Thyroid gland (tissue), 4 donors: ENCODE data around the gene SEC22A. TPM values are rescaled to one million over a fixed set of nuclear protein-coding genes. Genes with fewer than 3 reads are reported as not detected.

ENCODE experiments used
- DNase-seq, 2 donors: peaks; one replicate each; pipeline ENCODE4 v3.0.0-alpha.2; 2019
- H3K27ac ChIP-seq, 3 donors: fragments of 200-600 bp; sonication (generic); 1 replicate in 2 of 3; 2 replicates in 1 of 3; pipeline ENCODE4 v1.5.1; 2016 to 2019; ENCODE audit warnings: mild to moderate bottlenecking in 1 of 3, moderate library complexity in 1 of 3
- H3K27me3 ChIP-seq: fragments of 200-600 bp; sonication (generic); one replicate; pipeline ENCODE4 v1.5.1; 2019
- H3K36me3 ChIP-seq, 2 donors: fragments of 200-600 bp; sonication (generic); one replicate each; pipeline ENCODE4 v1.5.1; 2016 to 2019
- H3K4me1 ChIP-seq, 2 donors: fragments of 200-600 bp; sonication (generic); one replicate each; pipeline ENCODE4 v1.5.1; 2017 to 2019
- H3K4me3 ChIP-seq, 3 donors: fragments of 200-600 bp; sonication (generic); replicated peaks in 1 of 3; 1 replicate in 2 of 3; 2 replicates in 1 of 3; pipeline ENCODE4 v1.5.1; 2016; ENCODE audit warnings: mild to moderate bottlenecking in 1 of 3
- H3K9me3 ChIP-seq: fragments of 200-600 bp; sonication (generic); one replicate; pipeline ENCODE4 v1.5.1; 2017
- CTCF ChIP-seq, 6 experiments: fragments of 200-600 bp in 3 of 6; fragments of 450-650 bp in 3 of 6; sonication (generic) in 3 of 6; IDR thresholded peaks; one replicate each; pipeline ENCODE4 v1.5.1; 2016 to 2019; ENCODE audit warnings: antibody characterized with exemption in 6 of 6, mild to moderate bottlenecking in 2 of 6, inconsistent platforms in 1 of 6, moderate library complexity in 1 of 6
- POLR2A ChIP-seq, 2 donors: fragments of 450-650 bp; IDR thresholded peaks; one replicate each; pipeline ENCODE4 v1.6.1; 2017; ENCODE audit warnings: antibody characterized with exemption in 2 of 2, mild to moderate bottlenecking in 2 of 2, moderate library complexity in 1 of 2
- WGBS, 2 donors: methylation state at CpG; one replicate each; pipeline ENCODE4 v1.1.5; 2017; 5-methylcytosine and 5-hydroxymethylcytosine counted together
- intact Hi-C: fragments of 100-400 bp; cut with DNase I; formaldehyde crosslinking; loops from one replicate; pipeline ENCODE4 v1.15.1; 2023
- total RNA-seq, 4 donors: library from RNA; depleted of rRNA; stranded (reverse); fragments of >200 nt; gene quantifications; one replicate each; pipeline ENCODE4 v1.2.3, GENCODE V29; 2016

The SEC22A gene
- total RNA-seq, 4 donors from 2014 or later: 22.4 to 45.2 (median 33.6) TPM

- TF ChIP-seq POLR2A (IDR thresholded peaks at IDR 0.05) (no peak), CTCF (IDR thresholded peaks at IDR 0.05) (no peak)
- H3K4me1 ChIP-seq: peaks cover 9 to 14% of the 10 kb centered on the region in 2 donors
- H3K9me3 ChIP-seq: no peaks in the 10 kb centered on the region
- WGBS, 2 donors: 93 to 95% methylated on average over 10 of the region's 10 CpGs
- no peak overlapping the region for H3K4me3 ChIP-seq
- no peaks in the 10 kb centered on the region for H3K27me3 ChIP-seq
- intact Hi-C loops: no loop called here
- no peak overlapping the region for H3K27ac ChIP-seq
- no peak for DNase-seq
- peaks cover 13 to 23% of the 10 kb centered on the region in 2 donors for H3K36me3 ChIP-seq
Observed at GRCh38 chr3:123158899-123159390, 42.8 kb upstream of the SEC22A start.

- no peaks in the 10 kb centered on the region for H3K27me3 ChIP-seq
- H3K27ac ChIP-seq: no peak overlapping the region
- 79 to 85% methylated on average over 9 of the region's 9 CpGs for WGBS, 2 donors
- DNase-seq: no peak
- TF ChIP-seq POLR2A (IDR thresholded peaks at IDR 0.05) (no peak), CTCF (IDR thresholded peaks at IDR 0.05) (no peak)
- H3K4me3 ChIP-seq: no peak overlapping the region
- H3K4me1 ChIP-seq: peaks cover 9 to 14% of the 10 kb centered on the region in 2 donors
- intact Hi-C loops: no loop called here
- no peaks in the 10 kb centered on the region for H3K9me3 ChIP-seq
- peaks cover 18 to 26% of the 10 kb centered on the region in 2 donors for H3K36me3 ChIP-seq
Observed at GRCh38 chr3:123159926-123160635, 41.7 kb upstream of the SEC22A start.

GRCh38 chr3:123161167-123161566 lies 40.6 kb upstream of the SEC22A start:
- Histone ChIP-seq H3K4me1 (peaks cover 9 to 14% of the 10 kb centered on the region in 2 donors), H3K9me3 (no peaks in the 10 kb centered on the region), H3K27ac (no peak overlapping the region), H3K27me3 (no peaks in the 10 kb centered on the region), H3K4me3 (no peak overlapping the region), H3K36me3 (peaks cover 20% of the 10 kb centered on the region in 2 donors)
- no peak for DNase-seq
- TF ChIP-seq CTCF (IDR thresholded peaks at IDR 0.05) (no peak), POLR2A (IDR thresholded peaks at IDR 0.05) (no peak)
- WGBS, 2 donors: 100% methylated on average over 4 to 7 of the region's 7 CpGs
- intact Hi-C loops: no loop called here

GRCh38 chr3:123163141-123163540 lies 38.6 kb upstream of the SEC22A start:
- H3K9me3 ChIP-seq: no peaks in the 10 kb centered on the region
- TF ChIP-seq POLR2A (IDR thresholded peaks at IDR 0.05) (no peak), CTCF (IDR thresholded peaks at IDR 0.05) (no peak)
- H3K4me3 ChIP-seq: no peak overlapping the region
- no peak for DNase-seq
- intact Hi-C loops: no loop called here
- H3K27ac ChIP-seq: no peak overlapping the region
- 86 to 89% methylated on average over 4 of the region's 4 CpGs for WGBS, 2 donors
- no peaks in the 10 kb centered on the region for H3K27me3 ChIP-seq
- peaks cover 20% of the 10 kb centered on the region in 2 donors for H3K36me3 ChIP-seq
- peaks cover 0 to under 1% of the 10 kb centered on the region in 2 donors for H3K4me1 ChIP-seq

- Histone ChIP-seq H3K27ac (no peak overlapping the region), H3K9me3 (no peaks in the 10 kb centered on the region), H3K4me1 (no peaks in the 10 kb centered on the region), H3K4me3 (no peak overlapping the region), H3K36me3 (peaks cover 17 to 20% of the 10 kb centered on the region in 2 donors), H3K27me3 (no peaks in the 10 kb centered on the region)
- no peak for DNase-seq
- intact Hi-C loops: no loop called here
- WGBS, 2 donors: 95 to 100% methylated on average over 1 of the region's 1 CpG
- TF ChIP-seq CTCF (IDR thresholded peaks at IDR 0.05) (no peak), POLR2A (IDR thresholded peaks at IDR 0.05) (no peak)
Observed at GRCh38 chr3:123165163-123165562, 36.6 kb upstream of the SEC22A start.
